K562 (cell line): Measurements from ENCODE around the gene CARD10. TPM values are rescaled to one million over a fixed set of nuclear protein-coding genes. Genes with fewer than 3 reads are reported as not detected.

ENCODE experiments used
- CSDE1 ChIP-seq, 2 experiments: fragments of 450-650 bp; IDR thresholded peaks; 2 replicates each; pipeline ENCODE4 v1.6.1; 2016; ENCODE audit warnings: mild to moderate bottlenecking in 1 of 2
- EHMT2 ChIP-seq: fragments of 450-650 bp; IDR thresholded peaks from 2 replicates; pipeline ENCODE4 v1.6.1; 2018; ENCODE audit warnings: antibody characterized with exemption
- GABPB1 ChIP-seq: sonication (generic); formaldehyde crosslinking; IDR thresholded peaks from 2 replicates; pipeline ENCODE4 v1.8.0; 2022; ENCODE audit warnings: mild to moderate bottlenecking, missing genetic modification reagents
- KLF16 ChIP-seq: IDR thresholded peaks from 2 replicates; pipeline ENCODE4 v1.6.1; 2016; ENCODE audit warnings: antibody characterized with exemption
- MCM5 ChIP-seq: fragments of 450-650 bp; IDR thresholded peaks from 2 replicates; pipeline ENCODE4 v1.6.1; 2016; ENCODE audit warnings: low read depth
- MYBL2 ChIP-seq, 2 experiments: fragments of 450-650 bp in 1 of 2; sonication (generic) in 1 of 2; formaldehyde crosslinking in 1 of 2; IDR thresholded peaks; 2 replicates each; pipeline versions ENCODE4 v1.6.1 to v1.8.1; 2017 to 2022; ENCODE audit warnings: borderline replicate concordance in 1 of 2, inconsistent platforms in 1 of 2, low read depth in 1 of 2, mild to moderate bottlenecking in 1 of 2, missing genetic modification reagents in 1 of 2, moderate library complexity in 1 of 2
- PPARD ChIP-seq: fragments of 250-450 bp; sonication (Bioruptor Pico); IDR thresholded peaks from 2 replicates; pipeline ENCODE4 v1.8.0; 2022; ENCODE audit warnings: inconsistent platforms, mild to moderate bottlenecking, moderate library complexity
- PRPF4 ChIP-seq: fragments of 200-400 bp; formaldehyde crosslinking; IDR thresholded peaks from one replicate; pipeline ENCODE4 v1.6.1; 2017; ENCODE audit warnings: low read length, low read depth, mild to moderate bottlenecking; ENCODE audit not compliant: insufficient read depth, poor library complexity, severe bottlenecking
- RBM22 ChIP-seq: fragments of 200-400 bp; formaldehyde crosslinking; IDR thresholded peaks from 2 replicates; pipeline ENCODE4 v1.6.1; 2018; ENCODE audit warnings: low read length, low read depth; ENCODE audit not compliant: poor library complexity, severe bottlenecking
- RBM34 ChIP-seq: fragments of 200-400 bp; formaldehyde crosslinking; IDR thresholded peaks from 2 replicates; pipeline ENCODE4 v1.6.1; 2018; ENCODE audit warnings: low read length, borderline replicate concordance; ENCODE audit not compliant: insufficient read depth
- SREBF2 ChIP-seq: sonication (generic); formaldehyde crosslinking; IDR thresholded peaks from 2 replicates; pipeline ENCODE4 v1.4.0; 2020; ENCODE audit warnings: mild to moderate bottlenecking, missing genetic modification reagents
- TCF7 ChIP-seq: sonication (generic); IDR thresholded peaks from 2 replicates; pipeline ENCODE4 v1.6.1; 2016; ENCODE audit warnings: antibody characterized with exemption, borderline replicate concordance
- TSHZ1 ChIP-seq: fragments of 250-450 bp; sonication (Bioruptor Pico); IDR thresholded peaks from 2 replicates; pipeline ENCODE4 v1.4.0; 2020; ENCODE audit warnings: mild to moderate bottlenecking, moderate library complexity
- YY1 ChIP-seq, 3 experiments: IDR thresholded peaks; 2 replicates each; pipeline ENCODE4 v1.6.1; 2011; ENCODE audit warnings: low read length in 2 of 3, mild to moderate bottlenecking in 2 of 3, moderate library complexity in 2 of 3, borderline replicate concordance in 1 of 3, control low read depth in 1 of 3, low read depth in 1 of 3; ENCODE audit not compliant: insufficient read depth in 3 of 3, insufficient replicate concordance in 2 of 3, control insufficient read depth in 1 of 3, insufficient read length in 1 of 3; ENCODE audit errors: extremely low read depth in 1 of 3
- ZNF133 ChIP-seq: fragments of 250-450 bp; sonication (Bioruptor Pico); IDR thresholded peaks from 2 replicates; pipeline ENCODE4 v1.4.0; 2020; ENCODE audit warnings: mild to moderate bottlenecking
- ZNF347 ChIP-seq: fragments of 450-650 bp; formaldehyde crosslinking; IDR thresholded peaks from 2 replicates; pipeline ENCODE4 v1.4.0; 2020; ENCODE audit warnings: low read depth, mild to moderate bottlenecking, moderate library complexity
- polyA plus RNA-seq, 8 experiments: library from polyadenylated mRNA; depleted of rRNA in 4 of 8; stranded (reverse) in 5 of 8; unstranded in 3 of 8; fragments of >200 nt; fragmentation: Nextera tagmentation in 2 of 8; fragmentation: Illumina TruSeq in 1 of 8; extraction: Ambion mirVana in 2 of 8; extraction: Trizol in 1 of 8; gene quantifications; 2 replicates each; pipeline versions ENCODE4 v1.2.1 to v1.2.3, GENCODE V29; 2011 to 2014; ENCODE audit warnings: inconsistent platforms in 1 of 8, missing spikeins in 1 of 8
- total RNA-seq, 7 experiments: library from RNA; depleted of rRNA in 6 of 7; stranded (reverse); fragments of >200 nt in 6 of 7; fragmentation: Illumina TruSeq in 2 of 7; extraction: Trizol in 2 of 7; gene quantifications; 2 replicates each; pipeline versions ENCODE4 v1.2.1 to v1.2.3, GENCODE V29; 2011 to 2021; ENCODE audit warnings: low replicate concordance in 1 of 7

Gene CARD10
- total and polyA plus RNA-seq, 9 of the 15 experiments (the other 6 are each of a cell fraction or from before 2014, with no cell fraction given): 0.13 to 5.8 (median 1.6) TPM

DNA sequence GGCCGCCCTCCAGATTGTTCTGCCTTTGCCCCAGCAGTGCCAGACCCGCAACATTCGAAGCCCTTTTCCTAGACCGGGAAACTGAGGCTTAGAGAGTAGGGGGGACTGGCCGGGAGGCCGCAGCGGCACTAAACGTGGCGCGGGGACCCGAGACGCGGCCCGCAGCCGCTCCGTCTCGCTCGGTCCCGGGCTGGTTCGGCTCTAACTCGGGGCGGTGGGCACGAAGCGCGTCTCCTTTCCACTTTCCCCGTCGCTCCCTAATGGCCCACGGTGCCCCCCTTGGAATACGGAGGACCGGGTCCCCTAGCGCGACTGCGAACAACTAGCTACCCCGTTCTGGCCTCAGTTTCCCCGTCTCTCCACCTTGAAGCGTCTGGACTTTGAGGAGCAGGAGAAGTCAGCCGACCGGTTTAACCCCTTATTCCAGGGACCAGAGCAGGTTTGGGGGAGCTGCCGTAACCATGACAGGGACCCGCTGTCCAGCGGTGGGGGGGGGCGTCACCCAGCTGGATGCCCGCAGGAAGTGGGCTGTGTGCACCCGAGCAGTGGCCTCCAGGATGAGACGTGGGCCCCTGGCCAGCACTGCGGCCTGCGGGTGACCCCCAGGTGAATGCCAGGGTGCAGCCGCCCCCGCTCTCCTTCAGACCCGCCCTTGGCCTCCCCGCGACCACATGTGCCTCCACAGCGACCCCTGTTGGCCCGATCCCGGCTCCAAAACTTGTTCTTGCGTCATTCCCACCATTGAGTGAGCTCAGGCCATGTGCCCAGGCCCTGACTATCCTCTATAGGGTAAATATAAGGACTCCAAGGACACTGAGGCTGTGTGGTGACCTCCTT lies 42.2 kb upstream of the CARD10 start (continued):
- TF ChIP-seq PPARD (CRISPR knock-in tag) (no peak), GABPB1 (CRISPR knock-in tag) (peak; percentile 27; the same call in 1 of the 2 replicates), RBM34 (no peak), TCF7 (no peak), ZNF347 (no peak), MYBL2 (IDR thresholded peaks at IDR 0.05; ENCODE audit: low read depth) (no peak), MYBL2 (CRISPR knock-in tag; IDR thresholded peaks at IDR 0.05; ENCODE audit: borderline replicate concordance) (no peak), PRPF4 (peak; percentile 48), SREBF2 (CRISPR knock-in tag) (no peak), ZNF133 (CRISPR knock-in tag) (no peak), CSDE1 (IDR thresholded peaks at IDR 0.05) (no peak), TSHZ1 (CRISPR knock-in tag) (no peak), RBM22 (peak; percentile 79), EHMT2 (no peak), MCM5 (no peak), KLF16 (peak; percentile 39; the same call in 1 of the 2 replicates), YY1 (IDR thresholded peaks at IDR 0.05; ENCODE audit: borderline replicate concordance in 1 of 3, control insufficient read depth in 1 of 3, extremely low read depth in 1 of 3, insufficient read depth in 3 of 3, insufficient read length in 1 of 3, insufficient replicate concordance in 2 of 3, low read depth in 1 of 3, low read length in 2 of 3) (peak in 2 of 3 experiments; percentile 57 to 62)
